Measurements from ENCODE around the gene MBD2. TPM values are rescaled to one million over a fixed set of nuclear protein-coding genes. Genes with fewer than 3 reads are reported as not detected.

The MBD2 gene, protein sequence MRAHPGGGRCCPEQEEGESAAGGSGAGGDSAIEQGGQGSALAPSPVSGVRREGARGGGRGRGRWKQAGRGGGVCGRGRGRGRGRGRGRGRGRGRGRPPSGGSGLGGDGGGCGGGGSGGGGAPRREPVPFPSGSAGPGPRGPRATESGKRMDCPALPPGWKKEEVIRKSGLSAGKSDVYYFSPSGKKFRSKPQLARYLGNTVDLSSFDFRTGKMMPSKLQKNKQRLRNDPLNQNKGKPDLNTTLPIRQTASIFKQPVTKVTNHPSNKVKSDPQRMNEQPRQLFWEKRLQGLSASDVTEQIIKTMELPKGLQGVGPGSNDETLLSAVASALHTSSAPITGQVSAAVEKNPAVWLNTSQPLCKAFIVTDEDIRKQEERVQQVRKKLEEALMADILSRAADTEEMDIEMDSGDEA
- total RNA-seq (2022; extraction: Qiagen RNA extraction; ENCODE audit: low read depth): 28.8 to 59.2 TPM (median 53.4 TPM) in 5 replicates

DNA sequence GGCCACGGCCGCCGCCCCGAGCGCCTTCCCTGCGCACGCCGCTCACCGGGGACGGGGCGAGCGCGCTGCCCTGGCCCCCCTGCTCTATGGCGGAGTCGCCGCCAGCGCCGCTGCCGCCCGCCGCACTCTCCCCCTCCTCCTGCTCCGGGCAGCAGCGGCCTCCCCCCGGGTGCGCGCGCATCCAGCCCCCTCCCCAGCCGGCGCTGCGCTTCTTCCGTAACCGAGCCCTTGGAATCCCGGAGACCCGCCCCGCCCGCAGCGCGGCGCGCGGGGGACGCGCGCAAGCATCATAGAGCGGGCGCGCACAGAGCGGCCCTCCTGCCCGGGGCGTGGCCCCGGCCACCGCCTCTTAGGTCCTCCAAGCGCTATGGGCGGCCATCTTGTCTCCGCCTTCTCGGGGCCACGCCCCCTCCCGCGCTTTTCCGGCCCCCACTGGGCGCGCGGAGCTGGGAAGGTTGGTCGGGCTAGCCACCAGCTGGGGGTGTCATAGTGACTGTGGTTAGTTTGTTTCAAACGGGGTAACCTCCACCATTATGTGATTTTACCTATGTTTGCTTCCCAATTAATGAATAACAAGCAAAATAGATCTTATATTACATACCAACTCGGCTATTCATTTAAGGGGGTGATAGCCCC lies at the start of gene MBD2:
Gene MBD2, minus strand, starts transcription at position 291 of the 636 bp plus-strand sequence. Its CDS starts 110 bp downstream, at position 181.

Other genes starting within 250 kb of the MBD2 start
- gene POLI, start 44.8 kb upstream of the MBD2 start, total RNA-seq (2022; extraction: Qiagen RNA extraction; ENCODE audit: low read depth): 4.6 to 9.6 TPM (median 7.8 TPM) in 5 replicates
- 0.22 TPM in 1 of 5 replicates, not detected in the others for gene STARD6, start 133.2 kb upstream of the MBD2 start, total RNA-seq (2022; extraction: Qiagen RNA extraction; ENCODE audit: low read depth)
- 1.6 to 3.4 TPM (median 2.6 TPM) in 5 replicates for gene C18orf54, start 133.2 kb upstream of the MBD2 start, total RNA-seq (2022; extraction: Qiagen RNA extraction; ENCODE audit: low read depth)